Endothelial cell (in vitro differentiated cells): ENCODE data around the gene FAM168B. TPM values are rescaled to one million over a fixed set of nuclear protein-coding genes. Genes with fewer than 3 reads are reported as not detected.

Experiments used
- DNase-seq: peaks from one replicate; pipeline ENCODE4 v3.0.0; 2021; ENCODE audit warnings: low spot score
- H3K27ac Mint-ChIP-seq: one replicate; pipeline ENCODE4 v1.8.0; 2021; ENCODE audit warnings: mixed read lengths, inconsistent platforms; ENCODE audit not compliant: unreplicated experiment
- H3K27me3 Mint-ChIP-seq: one replicate; pipeline ENCODE4 v1.8.0; 2021; ENCODE audit warnings: mild to moderate bottlenecking, moderate library complexity, mixed read lengths, inconsistent platforms; ENCODE audit not compliant: unreplicated experiment
- H3K36me3 Mint-ChIP-seq: one replicate; pipeline ENCODE4 v1.8.0; 2021; ENCODE audit warnings: mild to moderate bottlenecking, low read depth, mixed read lengths, inconsistent platforms; ENCODE audit not compliant: unreplicated experiment
- H3K4me1 Mint-ChIP-seq: one replicate; pipeline ENCODE4 v1.8.0; 2021; ENCODE audit warnings: mild to moderate bottlenecking, mixed read lengths, inconsistent platforms; ENCODE audit not compliant: unreplicated experiment
- H3K4me3 Mint-ChIP-seq: one replicate; pipeline ENCODE4 v1.8.0; 2021; ENCODE audit warnings: mild to moderate bottlenecking, mixed read lengths, inconsistent platforms; ENCODE audit not compliant: unreplicated experiment
- H3K9me3 Mint-ChIP-seq: one replicate; pipeline ENCODE4 v1.8.0; 2021; ENCODE audit warnings: mixed read lengths, inconsistent platforms; ENCODE audit not compliant: unreplicated experiment
- CTCF ChIP-seq: fragments of 200-600 bp; sonication (generic); IDR thresholded peaks from one replicate; pipeline ENCODE4 v1.5.0; 2021; ENCODE audit warnings: antibody characterized with exemption; ENCODE audit not compliant: unreplicated experiment
- long read RNA-seq: library from polyadenylated mRNA; unstranded; transcript quantifications from one replicate; pipeline ENCODE4 v2.0.0, GENCODE V29; 2020; ENCODE audit not compliant: unreplicated experiment
- total RNA-seq: library from RNA; stranded (reverse); fragmentation: NEBNext Ultra II Directional; extraction: Animal tissue kit (Norgen Biotek cat#: 25700); gene quantifications from one replicate; pipeline ENCODE4 v1.2.1, GENCODE V29; 2021; ENCODE audit not compliant: unreplicated experiment

Gene FAM168B
- 72.0 TPM for total RNA-seq
- long read RNA-seq, full-length matches to known transcripts, result 1 of 6 reads
- long read RNA-seq, partial matches to known transcripts, result 0 of 6 reads
- long read RNA-seq, other reads (novel, unspliced or antisense), result 5 of 6 reads

GRCh38 chr2:131093006-131093695 is at the start of gene FAM168B:
Gene FAM168B (minus strand): TSS chr2:131093460. CDS start chr2:131082646, 10,814 bp downstream.
- H3K4me3 Mint-ChIP-seq, result peak within 1 kb of the TSS; percentile 96
- peaks cover 5% of the 10 kb centered on the region for H3K27me3 Mint-ChIP-seq
- TF ChIP-seq CTCF, result no peak
- no peaks in the 10 kb centered on the region for H3K9me3 Mint-ChIP-seq
- peaks cover 5% of the 10 kb centered on the region for H3K36me3 Mint-ChIP-seq
- peak; percentile 90 for DNase-seq
- peak within 1 kb of the TSS; percentile 93 for H3K27ac Mint-ChIP-seq
- peaks cover 3% of the 10 kb centered on the region for H3K4me1 Mint-ChIP-seq

GRCh38 chr2:131142849-131143248 is 49.6 kb upstream of the FAM168B start:
- no peak for DNase-seq
- no peak overlapping the region for H3K27ac Mint-ChIP-seq
- H3K36me3 Mint-ChIP-seq, result peaks cover 27% of the 10 kb centered on the region
- no peak overlapping the region for H3K4me3 Mint-ChIP-seq
- TF ChIP-seq CTCF, result no peak
- no peaks in the 10 kb centered on the region for H3K4me1 Mint-ChIP-seq
- no peaks in the 10 kb centered on the region for H3K27me3 Mint-ChIP-seq
- no peaks in the 10 kb centered on the region for H3K9me3 Mint-ChIP-seq

DNA sequence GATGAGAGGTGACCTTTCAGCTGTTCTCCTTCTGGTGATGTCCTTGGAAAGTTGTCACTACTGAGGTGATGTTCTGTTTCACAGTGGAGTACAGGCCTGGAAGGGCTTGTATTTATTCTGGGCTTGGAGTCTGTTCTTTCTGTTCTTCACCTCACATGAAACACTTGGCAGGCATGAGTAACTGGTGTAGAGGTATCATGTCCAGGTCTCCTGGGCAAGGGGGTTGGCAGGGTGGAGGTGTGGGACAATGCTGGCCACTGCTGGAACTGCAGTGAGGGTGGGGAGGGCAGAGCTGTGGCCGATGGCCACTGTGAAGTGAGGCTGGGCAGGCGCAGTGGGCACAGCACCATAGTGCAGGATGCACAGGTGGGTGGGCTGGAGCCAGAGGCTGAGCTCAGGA is 47.3 kb upstream of the FAM168B start:
- Mint-ChIP-seq H3K27ac (no peak overlapping the region), H3K9me3 (no peaks in the 10 kb centered on the region)

GRCh38 chr2:131132729-131133128 is 39.5 kb upstream of the FAM168B start:
- no peaks in the 10 kb centered on the region for H3K27me3 Mint-ChIP-seq
- no peak for DNase-seq
- H3K4me3 Mint-ChIP-seq, result no peak overlapping the region
- peaks cover 33% of the 10 kb centered on the region for H3K36me3 Mint-ChIP-seq
- H3K4me1 Mint-ChIP-seq, result no peaks in the 10 kb centered on the region
- TF ChIP-seq CTCF, result no peak
- H3K27ac Mint-ChIP-seq, result no peak overlapping the region
- no peaks in the 10 kb centered on the region for H3K9me3 Mint-ChIP-seq

More for the DNA sequence above, 47.3 kb upstream of the FAM168B start:
- Mint-ChIP-seq H3K4me3 (no peak overlapping the region), H3K36me3 (peaks cover 27% of the 10 kb centered on the region), H3K27me3 (no peaks in the 10 kb centered on the region), H3K4me1 (no peaks in the 10 kb centered on the region)
- DNase-seq, result no peak
- TF ChIP-seq CTCF, result no peak

GRCh38 chr2:131130298-131130596 is 37.0 kb upstream of the FAM168B start:
- Mint-ChIP-seq H3K27ac (no peak overlapping the region), H3K4me3 (no peak overlapping the region), H3K27me3 (no peaks in the 10 kb centered on the region), H3K36me3 (peaks cover 48% of the 10 kb centered on the region), H3K9me3 (no peaks in the 10 kb centered on the region), H3K4me1 (no peaks in the 10 kb centered on the region)
- TF ChIP-seq CTCF, result no peak
- no peak for DNase-seq
